Fibroblast of pulmonary artery (primary cell): ENCODE results near the gene ROBO1.

ENCODE experiments used
- DNase-seq: peaks from one replicate; pipeline ENCODE4 v3.0.0-alpha.2; 2010; ENCODE audit warnings: low read depth
- H3K4me3 ChIP-seq: replicated peaks from 2 replicates; pipeline ENCODE4 v1.5.1; 2011; ENCODE audit warnings: low read depth, mild to moderate bottlenecking, control low read depth, low read length, moderate library complexity
- TF ChIP-seq, protein P1 (sequence below): IDR thresholded peaks from 2 replicates; pipeline ENCODE4 v1.5.1; 2011; ENCODE audit warnings: mild to moderate bottlenecking, control low read depth, low read length, inconsistent platforms; ENCODE audit errors: missing control alignments

ROBO1 gene

DNA sequence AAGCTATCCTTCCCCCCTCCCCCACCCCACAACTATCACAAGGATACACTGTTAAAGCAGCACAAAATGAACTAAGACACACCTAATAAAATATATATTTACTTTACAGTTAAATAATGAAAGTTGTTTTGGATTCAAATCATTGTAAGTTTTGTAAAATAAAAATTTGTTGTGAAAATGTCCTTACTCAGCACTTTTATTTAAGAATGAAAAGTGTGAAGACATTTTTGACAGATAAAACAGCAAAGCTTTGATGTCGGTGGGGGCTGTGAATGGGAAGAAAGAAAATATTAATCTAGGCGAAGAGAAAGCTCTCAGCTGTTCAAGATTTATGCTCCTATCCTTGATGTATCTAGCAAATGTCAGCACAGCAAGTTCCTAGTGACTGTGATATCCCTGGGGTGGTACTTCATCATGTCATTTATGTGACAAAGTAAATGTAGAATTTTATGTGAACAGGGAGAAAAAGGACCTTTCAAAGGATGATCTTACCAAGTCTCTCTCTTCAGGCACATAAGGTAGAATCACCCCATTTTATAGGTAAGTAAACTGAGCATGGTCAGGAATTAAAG lies 216.4 kb downstream of the ROBO1 start:
- no peak overlapping the region for H3K4me3 ChIP-seq
- DNase-seq, result no peak
- TF ChIP-seq, protein P1, sequence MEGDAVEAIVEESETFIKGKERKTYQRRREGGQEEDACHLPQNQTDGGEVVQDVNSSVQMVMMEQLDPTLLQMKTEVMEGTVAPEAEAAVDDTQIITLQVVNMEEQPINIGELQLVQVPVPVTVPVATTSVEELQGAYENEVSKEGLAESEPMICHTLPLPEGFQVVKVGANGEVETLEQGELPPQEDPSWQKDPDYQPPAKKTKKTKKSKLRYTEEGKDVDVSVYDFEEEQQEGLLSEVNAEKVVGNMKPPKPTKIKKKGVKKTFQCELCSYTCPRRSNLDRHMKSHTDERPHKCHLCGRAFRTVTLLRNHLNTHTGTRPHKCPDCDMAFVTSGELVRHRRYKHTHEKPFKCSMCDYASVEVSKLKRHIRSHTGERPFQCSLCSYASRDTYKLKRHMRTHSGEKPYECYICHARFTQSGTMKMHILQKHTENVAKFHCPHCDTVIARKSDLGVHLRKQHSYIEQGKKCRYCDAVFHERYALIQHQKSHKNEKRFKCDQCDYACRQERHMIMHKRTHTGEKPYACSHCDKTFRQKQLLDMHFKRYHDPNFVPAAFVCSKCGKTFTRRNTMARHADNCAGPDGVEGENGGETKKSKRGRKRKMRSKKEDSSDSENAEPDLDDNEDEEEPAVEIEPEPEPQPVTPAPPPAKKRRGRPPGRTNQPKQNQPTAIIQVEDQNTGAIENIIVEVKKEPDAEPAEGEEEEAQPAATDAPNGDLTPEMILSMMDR, result no peak

DNA sequence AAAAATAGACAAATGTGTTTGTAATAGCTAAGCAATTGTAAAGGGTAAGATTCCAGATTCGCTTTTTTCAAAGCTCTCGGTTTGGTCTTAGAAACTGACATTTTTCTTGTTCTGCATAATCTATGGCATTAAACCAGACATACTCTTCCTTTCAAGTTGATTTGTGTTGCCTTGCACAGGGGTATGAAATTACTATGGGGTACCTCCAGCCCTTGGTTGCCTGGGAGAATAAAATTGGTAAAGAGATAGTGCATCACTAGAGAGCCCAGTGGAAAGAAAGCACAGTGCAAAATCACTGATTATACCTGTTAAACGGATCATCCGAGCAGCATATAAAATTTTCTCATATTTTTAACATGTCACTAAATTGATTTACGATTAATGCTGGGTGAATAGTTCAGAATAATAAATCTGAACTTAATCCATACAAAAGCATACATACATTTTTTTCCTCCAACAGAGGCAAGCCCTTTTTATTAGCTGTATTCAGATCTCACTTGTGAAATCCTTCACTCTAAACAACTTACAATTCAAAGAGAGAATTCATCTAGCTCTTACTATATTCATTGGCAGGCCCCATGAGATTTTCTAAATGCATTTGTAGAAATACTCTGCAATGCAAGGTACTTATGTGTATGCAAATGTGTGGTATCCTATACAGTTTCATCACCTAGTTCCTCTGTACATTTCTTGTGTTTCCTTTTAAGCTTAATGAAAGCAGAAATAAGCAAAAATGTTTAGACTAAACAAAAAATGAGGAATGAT lies 224.4 kb downstream of the ROBO1 start:
- no peak overlapping the region for H3K4me3 ChIP-seq
- TF ChIP-seq, protein P1, result no peak
- DNase-seq, result no peak

DNA sequence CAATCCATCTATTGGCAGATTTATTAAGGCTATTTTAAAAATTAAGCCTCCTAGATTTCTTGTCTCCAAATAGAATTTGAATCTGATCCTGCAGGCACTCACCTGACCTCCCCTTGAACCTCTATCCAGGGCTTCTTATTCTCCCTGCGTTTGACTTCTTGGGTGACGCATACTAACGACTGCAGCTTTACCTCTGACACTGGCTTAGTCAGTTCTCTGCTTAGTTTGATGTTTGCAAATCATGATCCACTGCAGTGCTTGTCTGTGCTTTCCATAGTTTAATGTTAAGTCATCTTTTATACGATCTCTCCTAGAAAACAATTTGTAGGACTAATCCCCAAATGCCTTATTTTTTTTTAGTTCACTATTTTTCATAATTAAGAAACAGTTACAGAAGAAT lies 233.1 kb downstream of the ROBO1 start:
- no peak for DNase-seq
- no peak overlapping the region for H3K4me3 ChIP-seq
- TF ChIP-seq, protein P1, result no peak

DNA sequence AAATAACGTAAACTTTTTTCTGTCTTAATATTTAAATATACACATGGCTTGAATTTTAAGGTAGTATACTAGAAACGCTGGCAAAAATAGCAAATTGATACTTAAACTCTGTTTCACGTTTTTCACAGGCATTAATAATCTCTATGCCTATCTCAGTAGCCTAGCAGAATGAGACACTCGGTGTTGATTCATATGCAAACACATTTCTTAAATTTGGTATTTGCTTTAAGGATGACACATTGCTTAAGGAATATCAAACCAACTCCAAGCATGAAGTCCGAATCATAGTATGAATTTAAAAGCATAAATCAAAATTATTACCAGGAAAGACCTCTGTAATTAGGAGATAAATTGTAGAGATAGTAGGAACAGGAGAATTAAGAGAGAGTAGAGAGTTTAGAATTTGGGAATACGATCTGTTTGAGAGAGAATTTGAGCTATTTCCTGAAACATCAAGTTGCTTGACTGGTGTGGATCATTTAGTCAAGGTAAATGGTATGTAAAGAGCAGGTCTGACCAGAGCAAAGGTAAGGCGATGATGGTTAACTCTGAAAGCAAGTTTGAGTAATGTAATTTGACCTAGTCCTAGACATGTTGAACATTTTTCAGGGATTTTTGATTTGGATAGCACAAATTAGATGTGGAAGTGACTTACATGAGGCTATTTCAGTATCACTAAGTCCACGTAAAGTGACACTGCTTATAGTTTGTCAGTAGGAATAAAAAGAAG lies 236.1 kb downstream of the ROBO1 start:
- no peak for DNase-seq
- no peak overlapping the region for H3K4me3 ChIP-seq
- TF ChIP-seq, protein P1, result no peak

DNA sequence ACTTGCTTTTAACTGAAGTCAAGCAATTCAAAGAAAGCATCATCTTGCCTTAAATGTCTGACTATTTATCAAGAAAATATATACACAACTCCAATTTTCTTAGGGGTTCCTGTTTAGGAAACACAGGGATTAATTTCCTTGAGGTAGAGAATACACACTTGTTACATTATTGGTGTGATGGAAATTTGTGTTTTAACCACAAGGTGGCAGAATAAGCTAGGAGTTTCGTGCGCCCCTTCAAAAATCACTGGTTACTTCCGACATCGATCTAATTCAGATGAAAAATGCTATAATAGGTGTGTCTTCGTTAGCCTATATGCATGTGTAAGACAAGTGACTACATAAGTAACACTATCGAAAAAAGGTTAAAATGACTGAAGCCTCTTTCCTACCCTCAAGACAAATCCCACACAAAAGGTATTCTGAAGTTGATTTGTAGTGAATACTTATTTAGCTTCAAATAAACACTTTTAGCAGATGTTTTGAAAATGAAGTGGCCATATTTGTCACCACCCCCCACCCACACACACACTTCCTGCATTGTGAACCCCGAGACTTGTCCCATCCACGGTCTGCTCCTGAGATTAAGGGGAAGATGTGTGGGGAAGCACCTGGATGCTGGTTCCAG lies 246.5 kb downstream of the ROBO1 start:
- peak; percentile 66 for DNase-seq
- H3K4me3 ChIP-seq, result no peak overlapping the region
- TF ChIP-seq, protein P1, result peak; percentile 59

DNA sequence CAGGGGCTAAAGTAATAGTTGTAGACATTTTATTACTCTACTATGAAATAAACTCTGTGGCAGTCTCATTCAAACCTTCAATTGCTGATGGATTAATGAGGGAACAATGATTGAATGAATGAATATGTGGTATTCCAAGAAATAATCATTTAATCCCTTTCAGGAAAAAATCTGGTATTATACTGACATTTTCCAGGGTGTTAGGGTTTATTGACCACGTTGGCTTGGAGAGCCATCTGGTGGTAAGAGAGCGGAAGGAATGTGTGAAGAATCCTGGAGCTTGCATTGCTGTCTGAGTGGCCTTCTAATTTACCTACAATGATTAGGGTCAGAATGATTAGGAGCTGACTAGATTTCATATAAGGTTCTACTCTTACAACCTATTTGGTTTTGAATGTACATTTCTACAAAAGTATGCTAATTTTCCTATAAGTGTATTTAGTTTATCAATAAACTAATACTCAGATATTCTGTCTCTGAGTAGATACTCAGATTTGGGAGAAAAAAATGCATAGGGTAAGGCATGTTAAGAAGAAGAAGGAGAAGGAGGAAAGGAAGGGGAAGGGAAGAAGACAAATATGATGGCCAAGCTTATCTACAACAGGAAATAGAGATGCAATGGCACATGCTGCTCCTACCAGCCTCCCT lies 249.9 kb downstream of the ROBO1 start:
- DNase-seq, result peak; percentile 72
- TF ChIP-seq, protein P1, result peak; percentile 86
- H3K4me3 ChIP-seq, result no peak overlapping the region
